Adrenal gland (tissue), 12 donors: ENCODE measurements around the gene RPTOR. TPM values are rescaled to one million over a fixed set of nuclear protein-coding genes. Genes with fewer than 3 reads are reported as not detected.

Source experiments
- DNase-seq, 7 donors: peaks; one replicate each; pipeline ENCODE4 v3.0.0-alpha.2; 2019 to 2020
- H3K27ac ChIP-seq, 5 donors: fragments of 200-600 bp; sonication (generic) in 4 of 5; 1 replicate in 3 of 5; 2 replicates in 2 of 5; pipeline versions ENCODE4 v1.5.1 to v1.8.0; 2016 to 2020; ENCODE audit warnings: mild to moderate bottlenecking in 1 of 5
- H3K27me3 ChIP-seq: fragments of 200-600 bp; 2 replicates; pipeline ENCODE4 v1.8.0; 2021
- H3K36me3 ChIP-seq, 2 donors: fragments of 200-600 bp; replicated peaks in 1 of 2; 1 replicate in 1 of 2; 2 replicates in 1 of 2; pipeline versions ENCODE4 v1.5.1 to v1.8.0; 2018 to 2022
- H3K4me1 ChIP-seq, 2 donors: fragments of 200-600 bp; replicated peaks in 1 of 2; 1 replicate in 1 of 2; 2 replicates in 1 of 2; pipeline versions ENCODE4 v1.5.1 to v1.8.0; 2018 to 2021
- H3K4me3 ChIP-seq, 4 donors: fragments of 200-600 bp; sonication (generic) in 3 of 4; one replicate each; pipeline ENCODE4 v1.5.1; 2016 to 2018
- H3K9me3 ChIP-seq, 3 donors: fragments of 200-600 bp; sonication (generic) in 1 of 3; replicated peaks in 1 of 3; 1 replicate in 2 of 3; 2 replicates in 1 of 3; pipeline versions ENCODE4 v1.5.1 to v1.8.0; 2016 to 2021
- CTCF ChIP-seq, 6 experiments: fragments of 450-650 bp in 4 of 6; fragments of 200-600 bp in 2 of 6; sonication (generic) in 1 of 6; IDR thresholded peaks; 1 replicate in 5 of 6; 2 replicates in 1 of 6; pipeline versions ENCODE4 v1.5.1 to v1.8.0; 2016 to 2021; ENCODE audit warnings: antibody characterized with exemption in 6 of 6, mild to moderate bottlenecking in 2 of 6, moderate library complexity in 1 of 6
- POLR2A ChIP-seq, 2 donors: fragments of 450-650 bp; IDR thresholded peaks; one replicate each; pipeline ENCODE4 v1.6.1; 2017; ENCODE audit warnings: antibody characterized with exemption in 2 of 2, mild to moderate bottlenecking in 2 of 2, moderate library complexity in 1 of 2
- WGBS, 4 donors: extraction: QIAGEN DNeasy Blood & Tissue Kit in 2 of 4; methylation state at CpG; one replicate each; pipeline versions ENCODE4 v1.1.5 to v1.1.7; 2013 to 2017; 5-methylcytosine and 5-hydroxymethylcytosine counted together
- intact Hi-C, 2 donors: fragments of 100-400 bp; cut with DNase I; formaldehyde crosslinking; loops; one replicate each; pipeline versions ENCODE4 v1.14.1 to v1.15.0; 2022 to 2023
- polyA plus RNA-seq, 3 donors: library from polyadenylated mRNA; stranded (reverse); fragments of 200-250 nt in 2 of 3; fragments of 350-450 nt in 1 of 3; fragmentation: Illumina TruSeq in 1 of 3; extraction: RNeasy Lipid Tissue Mini Kit (QIAGEN cat#74804) in 1 of 3; gene quantifications; one replicate each; pipeline ENCODE4 v1.2.3, GENCODE V29; 2013 to 2014
- total RNA-seq, 9 donors: library from RNA; depleted of rRNA in 4 of 9; stranded (reverse); fragments of >200 nt in 4 of 9; fragments of 120-200 nt in 1 of 9; fragmentation: NEBNext Ultra II Directional in 1 of 9; extraction: Animal tissue kit (Norgen Biotek cat#: 25700) in 1 of 9; gene quantifications; one replicate each; pipeline versions ENCODE4 v1.1.0 to v1.2.4, GENCODE V29; 2013 to 2023
- donor health status: healthy with polysubstance abuse.
- donor health status: Bipolar disorder and iron deficiency.
- donor health status: DM: yes; HTN: yes; CAD: no.
- donor health status: DM: no; HTN: no; CAD: no.
- donor health status: DM: no; HTN: no; CAD: no.
- donor health status: DM: yes; HTN: yes; CAD: no.

The RPTOR gene
- total and polyA plus RNA-seq, 12 donors = 9.7 to 53.3 (median 29.7) TPM

- DNase-seq = peak in 3 of 7 donors; percentile 32 to 65 (median 40)
- no peak overlapping the region for H3K4me3 ChIP-seq
- no peaks in the 10 kb centered on the region for H3K36me3 ChIP-seq
- H3K27ac ChIP-seq = peak overlapping the region in 2 of 5 donors; percentile 8 to 47
- intact Hi-C loops = no loop called here
- H3K4me1 ChIP-seq = no peaks in the 10 kb centered on the region
- 35 to 42% (median 38%) methylated on average over 6 to 7 of the region's 7 CpGs for WGBS, 4 donors
- no peaks in the 10 kb centered on the region for H3K27me3 ChIP-seq
- no peak for TF ChIP-seq POLR2A (IDR thresholded peaks at IDR 0.05)
- no peak for TF ChIP-seq CTCF (IDR thresholded peaks at IDR 0.05)
- no peaks in the 10 kb centered on the region for H3K9me3 ChIP-seq
These were observed 25.4 kb upstream of the RPTOR start for GRCh38 chr17:80519091-80519781.

GRCh38 chr17:80520810-80521455 lies 23.7 kb upstream of the RPTOR start:
- H3K27me3 ChIP-seq = no peaks in the 10 kb centered on the region
- no peaks in the 10 kb centered on the region for H3K4me1 ChIP-seq
- TF ChIP-seq CTCF (IDR thresholded peaks at IDR 0.05) = no peak
- no peak for TF ChIP-seq POLR2A (IDR thresholded peaks at IDR 0.05)
- 43 to 66% (median 59%) methylated on average over 9 to 10 of the region's 10 CpGs for WGBS, 4 donors
- H3K36me3 ChIP-seq = no peaks in the 10 kb centered on the region
- intact Hi-C loops = no loop called here
- H3K9me3 ChIP-seq = no peaks in the 10 kb centered on the region
- peak in 1 of 7 donors; percentile 33 for DNase-seq
- no peak overlapping the region for H3K4me3 ChIP-seq
- peak overlapping the region in 2 of 5 donors; percentile 26 to 58 for H3K27ac ChIP-seq

DNA sequence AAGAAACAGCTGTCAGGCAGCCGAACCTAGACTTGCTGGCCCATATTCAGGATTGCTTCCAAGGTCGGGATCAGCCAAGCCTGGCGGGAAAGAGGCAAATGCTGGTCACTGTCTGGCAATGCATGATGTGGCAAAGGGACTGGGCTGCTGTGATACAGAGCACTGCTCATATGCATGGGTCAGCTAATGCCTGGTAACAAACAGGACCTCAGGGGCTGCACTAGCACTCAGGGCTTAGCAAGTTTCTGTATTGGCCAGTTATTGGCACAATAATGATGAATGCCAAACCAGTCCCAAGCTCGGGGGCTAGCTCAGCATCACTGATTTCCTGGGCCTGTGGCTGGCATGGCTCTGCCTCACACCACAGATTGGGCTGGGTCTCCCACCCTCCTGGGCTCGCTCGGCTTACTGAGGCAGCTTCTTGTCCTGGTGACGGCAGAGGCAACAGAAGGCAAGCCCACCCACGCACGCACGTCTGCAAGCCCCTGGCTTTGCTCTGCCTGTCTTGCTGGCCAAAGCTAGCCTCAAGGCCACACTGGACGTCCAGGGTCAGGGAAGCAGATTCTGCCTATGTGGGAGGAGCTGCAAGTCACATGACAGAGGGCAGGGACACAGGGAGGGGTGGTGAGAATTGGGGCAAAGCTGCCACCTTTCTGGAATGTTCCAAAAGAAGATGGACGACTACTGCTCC lies 21.4 kb upstream of the RPTOR start:
- 67 to 76% (median 72%) methylated on average over 9 to 12 of the region's 12 CpGs for WGBS, 4 donors
- no peaks in the 10 kb centered on the region for H3K4me1 ChIP-seq
- TF ChIP-seq CTCF (IDR thresholded peaks at IDR 0.05) = no peak
- no peak for TF ChIP-seq POLR2A (IDR thresholded peaks at IDR 0.05)
- intact Hi-C loops = no loop called here
- no peak for DNase-seq
- H3K36me3 ChIP-seq = no peaks in the 10 kb centered on the region
- no peak overlapping the region for H3K27ac ChIP-seq
- H3K27me3 ChIP-seq = no peaks in the 10 kb centered on the region
- H3K4me3 ChIP-seq = no peak overlapping the region
- H3K9me3 ChIP-seq = no peaks in the 10 kb centered on the region

DNA sequence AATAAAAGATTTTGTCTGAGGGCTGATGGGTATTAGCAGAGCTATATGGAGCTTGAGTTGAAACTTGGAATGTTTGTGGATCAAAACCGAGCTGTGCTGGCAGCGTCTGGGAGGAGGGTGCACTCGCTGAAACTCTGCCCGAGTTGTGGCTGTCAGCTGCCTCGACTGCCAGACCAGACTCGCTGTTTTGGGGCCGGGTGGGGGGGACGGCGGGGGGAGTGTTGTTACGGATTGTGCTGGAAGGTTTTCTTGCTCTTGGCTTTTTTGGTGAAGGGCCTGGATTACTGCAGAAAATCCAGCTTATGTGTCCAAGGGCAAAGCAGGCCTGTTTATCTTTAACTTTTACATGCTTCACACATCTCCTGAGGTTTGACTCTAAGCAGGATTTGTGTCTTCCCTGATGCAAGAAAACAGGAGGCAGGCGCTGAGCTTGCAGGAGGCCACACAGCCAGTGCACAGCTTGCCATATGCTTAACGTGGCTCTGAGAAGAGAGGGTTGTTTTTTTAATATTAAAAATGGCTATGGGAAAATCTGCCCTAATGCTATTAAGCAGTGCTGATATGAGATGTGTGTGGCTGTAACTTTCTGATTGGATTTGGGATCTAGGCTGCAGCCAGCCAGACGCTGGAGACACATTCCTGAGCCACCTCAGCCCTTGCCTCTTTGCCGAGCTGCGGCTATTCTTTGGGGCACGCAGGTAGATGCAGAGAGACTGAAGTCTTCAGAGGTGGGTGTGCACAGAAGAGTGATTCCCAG lies 20.5 kb upstream of the RPTOR start:
- H3K4me3 ChIP-seq = no peak overlapping the region
- intact Hi-C loops = no loop called here
- no peak overlapping the region for H3K27ac ChIP-seq
- no peaks in the 10 kb centered on the region for H3K9me3 ChIP-seq
- no peaks in the 10 kb centered on the region for H3K4me1 ChIP-seq
- DNase-seq = no peak
- WGBS, 4 donors = 67 to 84% (median 74%) methylated on average over 15 to 16 of the region's 16 CpGs
- no peak for TF ChIP-seq CTCF (IDR thresholded peaks at IDR 0.05)
- no peak for TF ChIP-seq POLR2A (IDR thresholded peaks at IDR 0.05)
- H3K27me3 ChIP-seq = no peaks in the 10 kb centered on the region
- H3K36me3 ChIP-seq = no peaks in the 10 kb centered on the region
